ENCODE results near the gene ACO2.

Gene ACO2

DNA sequence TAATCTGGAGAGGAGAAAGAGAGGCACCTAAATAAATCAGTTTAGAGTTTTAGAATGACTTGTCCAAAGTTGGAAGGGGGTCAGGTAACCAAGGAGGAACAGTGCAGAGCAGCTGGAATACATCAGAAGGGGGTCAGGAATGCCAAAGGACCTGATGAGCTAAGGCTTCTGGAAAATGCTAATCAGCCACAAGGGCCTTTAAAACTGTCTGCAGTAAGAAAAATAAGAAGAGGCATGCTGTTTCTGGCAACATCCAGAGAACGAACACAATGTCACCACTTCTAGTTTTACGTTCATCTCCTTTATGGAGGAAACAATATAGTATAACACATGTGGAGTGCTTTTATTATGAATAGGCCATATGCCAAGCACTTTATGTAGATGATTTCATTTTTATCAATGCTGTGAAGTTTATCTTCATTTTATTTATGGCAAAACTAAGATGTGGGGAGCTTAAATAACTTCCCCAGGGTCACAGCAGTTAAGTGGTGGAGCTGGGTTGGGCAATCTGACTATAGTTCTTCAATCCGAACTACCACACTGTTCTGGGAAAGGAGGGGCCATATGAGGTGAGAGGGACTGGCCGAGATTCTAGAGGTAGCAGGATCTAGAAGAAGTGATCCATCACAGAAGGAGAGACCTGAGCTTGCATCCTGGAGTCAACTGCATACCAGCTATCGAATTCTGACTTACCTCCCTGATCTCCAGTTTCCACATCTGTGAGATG, 22.6 kb downstream of the ACO2 start:
- DNase-seq, result no peak

- no peak for DNase-seq
Observed at GRCh38 chr22:41498303-41498835, 29.5 kb downstream of the ACO2 start.

- DNase-seq, result no peak
Observed at GRCh38 chr22:41499624-41500280, 30.8 kb downstream of the ACO2 start.

DNA sequence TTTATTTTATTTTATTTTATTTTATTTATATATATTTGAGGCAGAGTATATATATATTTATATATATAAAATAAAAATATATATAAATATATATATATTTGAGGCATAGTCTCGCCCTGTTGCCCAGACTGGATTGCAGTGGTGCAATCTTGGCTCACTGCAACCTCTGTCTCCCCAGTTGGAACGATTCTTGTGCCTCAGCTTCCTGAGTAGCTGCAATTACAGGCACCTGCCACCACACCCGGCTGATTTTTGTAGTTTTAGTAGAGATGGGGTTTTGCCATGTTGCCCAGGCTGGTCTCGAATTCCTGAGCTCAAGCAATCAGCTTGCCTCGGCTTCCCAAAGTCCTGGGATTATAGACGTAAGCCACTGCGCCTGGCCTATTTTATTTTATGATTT, 31.4 kb downstream of the ACO2 start:
- DNase-seq, result no peak

GRCh38 chr22:41501209-41501608, 32.3 kb downstream of the ACO2 start:
- peak; percentile 29 for DNase-seq

GRCh38 chr22:41504397-41504796, 35.5 kb downstream of the ACO2 start:
- DNase-seq, result peak; percentile 54

DNA sequence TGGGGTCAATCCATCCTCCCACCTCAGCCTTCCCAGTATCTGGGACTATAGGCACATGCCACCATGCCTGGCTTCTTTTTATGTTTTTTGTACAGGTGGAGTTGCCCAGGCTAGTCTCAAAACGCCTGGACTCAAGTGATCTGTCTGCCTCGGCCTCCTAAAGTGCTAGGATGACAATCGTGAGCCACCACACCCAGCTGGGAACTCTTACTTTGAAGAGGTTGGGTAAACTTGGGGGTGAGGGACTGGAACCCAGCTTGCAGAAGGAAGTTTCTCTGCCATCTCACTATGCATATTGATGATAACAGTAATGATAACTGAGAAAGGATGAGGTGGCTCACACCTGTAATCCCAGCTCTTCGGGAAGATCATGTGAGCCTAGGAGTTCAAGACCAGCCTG, 35.9 kb downstream of the ACO2 start:
- DNase-seq, result no peak

DNA sequence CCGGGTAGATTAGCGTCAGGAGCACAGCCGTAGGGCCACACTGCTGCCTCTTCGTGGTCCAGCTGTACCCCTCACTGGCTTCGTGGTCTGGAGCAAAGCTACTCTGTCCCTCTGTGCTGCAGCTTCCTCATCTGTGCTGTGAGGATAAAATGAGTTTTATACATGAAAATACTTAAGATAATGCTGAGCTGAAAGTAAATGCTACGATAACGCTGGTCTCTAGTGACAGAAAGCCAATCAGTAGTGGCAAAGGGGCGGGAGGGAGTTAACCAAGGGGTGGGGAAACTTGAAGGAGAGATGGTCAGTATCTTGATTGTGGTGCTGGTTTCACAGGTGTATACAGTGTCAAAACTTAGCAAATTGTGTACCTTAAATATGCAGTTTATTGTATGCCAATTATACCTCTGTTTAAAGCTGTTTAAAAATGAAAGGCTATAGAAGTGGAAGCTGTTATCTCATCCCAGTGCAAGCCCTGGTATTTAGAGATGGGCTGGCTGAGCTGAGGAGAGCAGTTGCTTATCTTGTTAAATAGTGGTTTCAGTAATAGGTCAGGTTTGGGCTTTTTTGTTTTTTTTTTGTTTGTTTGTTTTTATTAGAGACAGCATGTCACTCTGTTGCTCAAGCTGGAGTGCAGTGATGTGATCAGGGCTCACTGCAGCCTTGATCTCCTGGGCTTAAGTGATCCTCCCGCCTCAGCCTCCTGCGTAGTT, 36.7 kb downstream of the ACO2 start:
- no peak for DNase-seq

DNA sequence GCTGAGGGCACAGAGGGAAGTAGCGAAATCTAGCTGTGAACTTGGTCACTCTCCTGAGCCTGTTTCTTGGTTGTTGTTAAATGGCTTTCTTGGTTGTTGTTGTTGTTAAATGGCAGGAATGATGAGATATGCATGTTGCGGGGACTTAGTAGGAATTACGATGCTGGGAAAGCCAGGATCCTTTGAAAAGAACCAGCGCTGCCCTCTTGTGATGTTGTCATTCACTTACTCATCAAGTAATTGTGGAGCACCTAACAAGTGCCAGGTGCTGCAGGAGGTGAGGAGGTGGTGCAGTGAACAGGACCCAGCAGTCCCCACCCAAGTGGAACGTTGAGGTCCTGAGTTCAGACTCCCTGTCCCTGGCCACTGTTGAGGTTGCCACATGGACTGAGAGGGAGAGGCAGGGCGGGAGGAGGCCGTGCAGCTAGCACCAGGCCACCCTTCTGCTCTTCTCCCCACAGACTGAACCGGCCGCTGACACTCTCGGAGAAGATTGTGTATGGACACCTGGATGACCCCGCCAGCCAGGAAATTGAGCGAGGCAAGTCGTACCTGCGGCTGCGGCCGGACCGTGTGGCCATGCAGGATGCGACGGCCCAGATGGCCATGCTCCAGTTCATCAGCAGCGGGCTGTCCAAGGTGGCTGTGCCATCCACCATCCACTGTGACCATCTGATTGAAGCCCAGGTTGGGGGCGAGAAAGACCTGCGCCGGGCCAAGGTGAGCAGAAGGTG, 38.6 kb downstream of the ACO2 start:
- DNase-seq, result no peak

- DNase-seq, result no peak
Observed at GRCh38 chr22:41508770-41509170, 39.9 kb downstream of the ACO2 start.

DNA sequence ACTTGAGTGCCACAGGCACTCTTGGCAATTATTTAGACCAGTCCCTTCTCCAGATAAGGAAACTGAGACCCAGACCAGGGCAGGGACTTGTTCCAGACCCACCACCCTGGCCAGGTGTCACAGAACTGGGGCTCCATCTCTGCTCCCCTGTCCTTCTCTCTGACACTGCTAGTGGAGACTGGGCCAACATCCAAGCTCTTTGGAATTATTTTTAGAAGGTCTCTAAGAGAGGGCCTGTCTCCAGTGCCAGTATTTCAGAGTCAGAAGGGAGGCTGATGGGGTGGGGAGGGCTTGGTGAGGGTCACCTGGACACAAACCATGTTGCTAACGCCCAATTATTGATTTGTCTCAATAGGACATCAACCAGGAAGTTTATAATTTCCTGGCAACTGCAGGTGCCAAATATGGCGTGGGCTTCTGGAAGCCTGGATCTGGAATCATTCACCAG, 42.6 kb downstream of the ACO2 start:
- no peak for DNase-seq

DNA sequence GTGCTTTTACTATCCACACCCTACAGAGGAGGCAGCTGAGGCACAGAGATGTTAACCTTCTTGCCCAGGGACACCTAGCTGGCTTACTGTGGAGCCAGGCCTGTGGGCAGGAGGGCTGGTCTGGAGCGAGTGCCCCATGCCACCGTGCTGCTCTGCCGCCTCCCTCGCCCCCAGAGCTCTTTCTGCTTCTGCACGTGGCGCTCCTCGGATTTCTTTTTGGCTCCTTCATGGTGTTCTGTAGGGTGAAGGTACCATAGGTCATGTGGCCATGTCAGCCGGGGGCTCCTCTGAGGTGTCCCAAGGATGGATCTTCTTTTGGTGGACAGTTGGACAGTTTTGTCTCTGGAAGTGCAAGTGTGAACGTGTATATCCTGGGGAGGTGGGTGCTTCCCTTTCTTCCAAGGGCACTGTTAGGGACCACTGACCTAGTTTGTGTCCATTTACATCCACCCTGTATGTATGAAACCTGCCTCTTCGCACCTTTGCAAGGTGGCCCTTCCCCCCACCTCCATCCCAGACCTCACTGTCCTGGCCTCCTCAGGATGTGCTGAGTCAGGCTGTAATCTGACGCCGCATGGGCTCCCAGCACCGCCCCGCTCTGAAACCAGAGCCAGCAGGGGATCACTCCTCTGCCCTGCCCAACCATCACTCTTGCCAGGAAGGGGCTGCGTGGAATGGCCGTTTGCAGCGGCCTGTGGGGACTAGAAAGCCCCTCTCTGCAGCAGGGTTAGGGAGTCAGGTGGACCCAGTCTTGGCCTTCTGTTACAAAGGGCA, 43.7 kb downstream of the ACO2 start:
- no peak for DNase-seq

DNA sequence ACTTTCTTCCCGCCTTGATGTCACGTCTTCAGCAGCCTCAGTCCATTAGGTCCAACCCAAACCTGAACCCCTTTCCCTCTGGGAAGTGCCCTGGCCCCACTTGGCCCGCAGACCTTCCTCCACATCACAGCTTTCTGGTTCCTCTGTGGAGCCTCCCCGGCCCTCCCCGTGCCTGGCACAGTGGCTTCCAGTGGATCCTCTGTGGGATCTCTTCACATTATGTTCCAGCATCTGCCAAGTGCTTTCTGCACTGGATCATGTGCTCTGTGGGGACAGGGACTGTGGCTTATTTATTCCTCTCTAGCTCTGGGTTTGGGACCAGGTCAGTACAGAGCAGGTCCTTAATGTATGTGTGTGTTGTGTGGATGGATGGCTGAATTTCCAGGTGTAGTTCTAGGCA, 44.5 kb downstream of the ACO2 start:
- DNase-seq, result no peak

DNA sequence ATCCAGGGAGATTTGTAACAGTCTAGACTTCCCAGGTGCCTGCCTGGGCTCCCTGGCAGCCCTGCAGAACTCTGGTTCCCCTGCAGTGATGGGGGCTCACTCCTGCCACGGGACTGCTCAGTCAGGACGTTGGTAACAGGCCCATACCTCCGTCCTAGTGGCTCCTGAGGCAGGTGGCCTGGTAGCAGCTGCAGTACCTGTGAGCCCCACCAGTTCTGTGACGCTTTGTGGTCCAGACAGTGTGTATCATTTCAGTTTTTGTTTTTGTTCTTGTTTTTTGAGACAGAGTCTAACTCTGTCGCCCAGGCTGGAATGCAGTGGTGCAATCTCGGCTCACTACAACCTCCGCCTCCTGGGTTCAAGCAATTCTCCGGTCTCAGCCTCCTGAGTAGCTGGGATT, 47.5 kb downstream of the ACO2 start:
- no peak for DNase-seq

- peak; percentile 17 for DNase-seq
Observed at GRCh38 chr22:41517172-41518047, 48.5 kb downstream of the ACO2 start.

DNA sequence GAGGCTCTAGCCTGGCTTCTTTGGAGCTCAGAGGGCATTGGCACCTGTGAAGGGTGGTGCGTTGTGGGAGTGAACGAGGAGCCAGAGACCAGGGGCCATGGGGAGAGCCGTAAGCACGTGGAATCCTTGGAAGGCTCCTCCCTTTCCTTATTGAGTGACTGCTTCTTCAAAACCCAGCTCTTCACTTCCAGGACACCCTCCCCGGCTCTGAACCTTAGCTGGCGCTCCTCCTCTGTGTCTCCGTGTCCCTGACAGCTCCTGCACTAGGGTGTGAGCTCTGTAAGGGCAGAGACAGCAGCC, 49.1 kb downstream of the ACO2 start:
- no peak for DNase-seq

DNA sequence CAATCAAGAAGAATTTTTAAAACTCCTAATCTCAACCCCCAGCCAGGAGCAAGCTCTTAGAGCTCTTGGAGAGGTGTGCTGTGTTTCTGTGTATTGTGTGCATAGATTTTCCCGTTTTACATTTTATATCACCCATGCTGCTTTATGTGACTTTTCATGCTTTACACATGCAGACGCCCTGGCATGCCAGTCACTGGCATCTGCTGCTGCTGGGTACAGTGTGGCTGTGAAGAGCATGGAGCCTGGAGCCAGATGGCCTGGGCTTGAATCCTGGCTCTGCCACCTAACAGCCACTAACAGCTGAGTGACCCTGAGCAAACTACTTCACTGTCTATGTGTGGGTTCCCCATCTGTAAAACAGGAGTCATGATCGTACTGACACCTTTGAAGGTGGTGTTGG, 52.2 kb downstream of the ACO2 start:
- no peak for DNase-seq

- DNase-seq, result no peak
Observed at GRCh38 chr22:41522813-41523212, 53.9 kb downstream of the ACO2 start.

GRCh38 chr22:41523464-41524221, 54.7 kb downstream of the ACO2 start:
- no peak for DNase-seq

DNA sequence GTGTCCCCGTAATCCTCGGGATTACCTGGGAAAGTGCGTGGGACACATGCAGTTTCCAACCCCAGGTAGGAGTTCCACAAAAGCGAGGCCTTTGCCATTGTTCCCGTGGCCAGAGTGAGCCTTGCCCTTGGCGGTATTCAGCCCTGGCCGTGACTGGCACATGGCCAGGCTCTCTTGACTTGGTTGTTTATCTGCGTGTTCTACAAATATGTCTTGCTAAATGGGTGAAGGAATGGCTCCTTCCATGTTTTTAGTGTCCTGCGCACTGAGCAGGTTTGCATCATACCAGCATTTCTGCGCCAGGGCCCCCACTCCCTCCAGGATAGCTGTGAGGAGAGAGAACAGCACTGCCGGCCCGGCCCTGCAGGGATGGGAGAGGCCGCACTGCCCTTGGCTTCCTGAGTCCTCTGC, 55.3 kb downstream of the ACO2 start:
- DNase-seq, result no peak

Data from MV-4-11 (cell line).